Activated T-cell treated with anti-CD3 and anti-CD28 coated beads, Interleukin-2, amount 50 U/mL, for 72 hours (primary cell): Measurements from ENCODE around the gene RTL10. TPM values are rescaled to one million over a fixed set of nuclear protein-coding genes. Genes with fewer than 3 reads are reported as not detected.

Source experiments
- total RNA-seq, 2 donors: library from RNA; stranded (reverse); gene quantifications; one replicate each; pipeline ENCODE4 v1.2.3, GENCODE V29; 2022

RTL10 gene
- total RNA-seq, 2 donors from 2014 or later, result 15.0 to 16.3 TPM

Other genes with a start within 250 kb of the RTL10 start
- 1 to 10 TPM; 1.8 to 1.9 TPM for gene SEPTIN5, start 140.4 kb downstream of the RTL10 start, total RNA-seq
- under 1 TPM in 1 of 2 donors, not detected in 1; 0.17 TPM for gene GP1BB, start 131.3 kb downstream of the RTL10 start, total RNA-seq
- under 1 TPM in 1 of 2 donors, not detected in 1; 0.12 TPM for gene TBX1, start 94.1 kb downstream of the RTL10 start, total RNA-seq
- 10 to 100 TPM; 13.9 to 20.5 TPM for gene GNB1L, start within 50 bp of the RTL10 start, total RNA-seq
- gene COMT, start 86.9 kb upstream of the RTL10 start, total RNA-seq, result 100 to 1,000 TPM in 1 of 2 donors, 10 to 100 TPM in 1; 97.4 to 101 TPM
- gene TXNRD2, start 86.9 kb upstream of the RTL10 start, total RNA-seq, result 10 to 100 TPM; 21.3 to 23.4 TPM
- gene ARVCF, start 161.9 kb upstream of the RTL10 start, total RNA-seq, result 1 to 10 TPM; 1.7 to 5.5 TPM
- 10 to 100 TPM; 35.5 to 43.0 TPM for gene TANGO2, start 166.2 kb upstream of the RTL10 start, total RNA-seq
- 10 to 100 TPM; 44.2 to 46.6 TPM for gene DGCR8, start 225.4 kb upstream of the RTL10 start, total RNA-seq